Endometrium (tissue), 2 donors: ENCODE measurements around the gene LY6G6D.

ENCODE experiments used
- FAIRE-seq: peaks from 2 replicates; lab custom pipeline; 2012; peaks lifted over from hg19 to GRCh38; lab: Jason Lieb, UNC
- donor health status: control.
- donor health status: control.

The LY6G6D gene

GRCh38 chr6:31736768-31737314 is 21.7 kb downstream of the LY6G6D start:
- FAIRE-seq: no peak

DNA sequence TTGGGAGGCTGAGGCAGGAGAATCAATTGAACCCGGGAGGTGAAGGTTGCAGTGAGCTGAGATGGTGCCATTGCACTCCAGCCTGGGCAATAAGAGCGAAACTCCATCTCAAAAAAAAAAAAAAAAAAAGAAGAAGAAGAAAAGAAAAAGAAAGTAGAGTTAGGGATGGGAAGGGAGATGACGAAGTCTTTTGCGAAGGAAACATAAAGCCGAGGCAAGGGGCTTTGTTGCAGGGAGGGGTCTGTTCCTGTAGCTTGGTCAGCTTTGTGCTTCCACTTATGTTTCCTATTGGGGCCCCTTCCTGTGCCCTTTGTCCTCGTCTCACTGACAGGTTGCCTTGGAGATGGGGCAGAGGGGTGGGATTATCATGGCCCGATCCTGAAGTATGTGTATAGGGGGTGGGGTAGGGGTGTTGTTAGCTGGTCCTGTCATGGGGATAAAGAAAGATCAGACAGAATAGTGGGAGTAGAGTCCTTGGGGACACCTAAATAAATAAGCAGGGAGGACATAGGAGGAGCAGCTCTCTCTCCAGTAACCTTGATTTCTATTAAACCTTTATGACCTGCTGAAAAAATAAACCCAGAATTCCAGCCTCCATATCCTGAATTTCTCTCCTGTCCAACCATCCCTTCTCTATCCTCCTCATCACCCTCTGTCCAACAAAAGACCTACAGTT is 22.3 kb downstream of the LY6G6D start:
- FAIRE-seq: no peak

GRCh38 chr6:31737991-31738979 is 23.1 kb downstream of the LY6G6D start:
- FAIRE-seq: no peak

DNA sequence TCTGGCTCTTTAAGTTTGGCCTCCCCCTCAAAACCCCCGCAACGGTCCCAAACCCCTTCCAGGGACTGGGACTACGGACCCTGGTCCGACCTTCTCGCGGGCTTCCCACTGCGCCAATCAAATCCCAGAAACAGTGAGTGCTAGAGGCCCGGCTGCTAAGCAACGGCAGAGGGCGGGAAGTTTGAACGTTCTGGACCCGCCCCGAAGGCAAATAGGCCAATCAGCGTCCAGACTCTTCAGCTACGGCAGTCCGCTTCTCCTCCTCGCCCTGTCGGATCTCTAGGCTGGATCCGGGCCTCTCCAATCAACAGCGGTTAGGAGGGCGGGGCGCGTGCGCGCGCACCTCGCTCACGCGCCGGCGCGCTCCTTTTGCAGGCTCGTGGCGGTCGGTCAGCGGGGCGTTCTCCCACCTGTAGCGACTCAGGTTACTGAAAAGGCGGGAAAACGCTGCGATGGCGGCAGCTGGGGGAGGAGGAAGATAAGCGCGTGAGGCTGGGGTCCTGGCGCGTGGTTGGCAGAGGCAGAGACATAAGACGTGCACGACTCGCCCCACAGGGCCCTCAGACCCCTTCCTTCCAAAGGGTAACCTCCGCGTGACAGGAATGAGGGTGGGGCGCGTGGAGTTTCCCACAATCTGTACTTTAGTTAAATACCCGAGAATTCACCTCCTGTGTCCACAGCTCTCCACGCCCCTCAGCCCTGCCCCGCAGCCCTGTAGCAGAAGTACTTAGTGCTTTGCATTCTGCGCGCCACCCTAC is 24.7 kb downstream of the LY6G6D start, which contains the start of gene MSH5:
Gene MSH5 (plus strand): TSS at position 367 of the 758 bp plus-strand sequence. CDS start 462 bp downstream, outside the sequence.
- peak; percentile 96 for FAIRE-seq

- FAIRE-seq: no peak
These were observed 25.5 kb downstream of the LY6G6D start for GRCh38 chr6:31740397-31741223.

DNA sequence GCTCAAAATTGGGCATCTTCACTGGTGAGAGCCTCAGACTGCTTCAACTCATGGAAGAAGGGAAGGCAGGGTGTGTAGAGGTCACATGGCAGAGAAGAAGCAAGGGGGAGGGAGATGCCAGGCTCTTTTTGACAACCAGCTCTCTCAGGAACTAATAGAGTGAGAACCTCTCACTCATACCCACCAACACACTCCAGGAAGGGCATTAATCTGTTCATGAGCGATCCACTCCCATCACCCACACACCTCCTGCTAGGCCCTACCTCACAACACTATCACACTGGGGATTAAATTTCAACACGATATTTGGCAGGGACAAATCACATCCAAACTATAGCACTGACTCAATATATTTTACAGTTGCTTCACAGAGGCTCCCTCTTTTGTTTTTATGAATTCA is 26.7 kb downstream of the LY6G6D start:
- FAIRE-seq: no peak

- no peak for FAIRE-seq
These were observed 27.7 kb downstream of the LY6G6D start for GRCh38 chr6:31742894-31743293.

DNA sequence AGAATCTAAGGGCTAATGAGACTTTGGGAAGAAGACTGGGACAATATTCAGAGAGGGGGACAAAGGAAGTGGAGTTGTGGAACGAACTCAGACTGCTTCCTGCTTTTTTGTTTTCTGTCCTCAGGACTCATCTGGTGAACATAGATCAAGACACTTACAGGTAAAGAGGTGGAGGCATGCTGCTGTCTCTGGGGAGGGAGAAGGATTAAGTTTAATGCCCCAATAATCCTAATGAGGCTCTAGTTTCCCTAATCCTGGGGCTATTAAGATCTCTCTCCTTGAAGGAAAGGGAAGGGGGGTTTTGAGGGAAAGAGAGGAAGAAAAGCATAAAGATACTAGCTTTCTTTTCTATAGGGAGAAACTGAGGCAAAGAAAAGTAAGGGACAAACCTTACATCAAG is 29.3 kb downstream of the LY6G6D start:
- FAIRE-seq: no peak

DNA sequence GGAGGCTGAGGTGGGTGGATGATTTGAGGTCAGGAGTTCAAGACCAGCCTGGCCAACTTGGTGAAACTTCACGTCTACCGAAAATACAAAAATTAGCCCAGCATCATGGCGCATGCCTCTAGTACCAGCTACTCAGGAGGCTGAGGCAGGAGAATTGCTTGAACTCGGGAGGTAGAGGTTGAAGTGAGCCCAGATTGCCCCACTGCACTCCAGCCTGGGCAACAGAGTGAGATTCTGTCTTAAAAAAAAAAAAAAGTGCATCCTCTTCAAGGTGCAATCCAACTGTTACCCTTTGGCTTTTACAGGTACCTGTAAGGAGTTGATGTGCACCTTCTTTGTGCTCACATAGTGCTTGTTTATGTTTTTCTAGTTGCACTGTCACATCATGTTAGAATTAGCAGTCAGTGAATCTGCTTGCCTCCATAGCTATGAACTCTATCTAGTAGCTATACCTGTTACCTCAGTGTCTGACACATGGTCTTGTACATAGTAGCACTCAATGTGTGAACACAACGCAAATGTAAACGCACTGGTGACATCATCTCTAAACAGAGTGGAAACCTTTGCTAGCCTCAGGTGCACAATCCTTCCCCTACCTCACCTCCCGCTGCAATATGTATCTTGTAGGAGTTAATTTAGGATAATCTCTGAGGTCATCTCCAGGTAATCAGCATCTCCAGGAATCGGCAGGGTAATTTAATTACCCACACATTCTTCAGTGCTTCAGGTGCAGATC is 34.3 kb downstream of the LY6G6D start:
- no peak for FAIRE-seq

DNA sequence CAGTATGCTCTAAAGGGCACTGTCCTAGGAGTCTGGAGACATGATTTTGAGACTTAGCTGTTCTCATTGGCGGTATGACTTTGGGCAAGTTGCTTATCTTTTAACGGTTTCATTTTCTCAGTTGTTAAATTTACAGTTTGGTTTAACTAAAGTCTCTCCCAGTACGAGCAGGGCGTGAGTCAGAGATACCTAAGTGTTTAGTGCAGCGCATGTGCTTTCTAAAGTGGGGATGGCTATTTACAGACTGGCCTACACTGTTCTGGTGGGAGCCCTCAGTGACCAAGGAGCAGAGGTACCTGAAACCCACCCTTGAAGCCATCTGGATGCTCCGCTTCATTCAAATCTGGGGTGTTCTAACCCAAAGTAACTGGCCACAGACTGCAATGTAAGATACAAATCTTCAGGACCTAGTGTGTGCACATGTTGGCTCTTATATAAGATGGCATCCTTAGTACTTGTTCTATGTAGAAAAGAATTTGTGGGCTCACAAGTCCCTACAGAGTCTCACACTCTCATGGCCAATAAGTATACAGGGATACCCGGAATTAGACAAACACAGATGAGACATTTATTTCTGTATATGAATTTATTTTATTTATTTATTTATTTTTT is 35.4 kb downstream of the LY6G6D start:
- FAIRE-seq: no peak

DNA sequence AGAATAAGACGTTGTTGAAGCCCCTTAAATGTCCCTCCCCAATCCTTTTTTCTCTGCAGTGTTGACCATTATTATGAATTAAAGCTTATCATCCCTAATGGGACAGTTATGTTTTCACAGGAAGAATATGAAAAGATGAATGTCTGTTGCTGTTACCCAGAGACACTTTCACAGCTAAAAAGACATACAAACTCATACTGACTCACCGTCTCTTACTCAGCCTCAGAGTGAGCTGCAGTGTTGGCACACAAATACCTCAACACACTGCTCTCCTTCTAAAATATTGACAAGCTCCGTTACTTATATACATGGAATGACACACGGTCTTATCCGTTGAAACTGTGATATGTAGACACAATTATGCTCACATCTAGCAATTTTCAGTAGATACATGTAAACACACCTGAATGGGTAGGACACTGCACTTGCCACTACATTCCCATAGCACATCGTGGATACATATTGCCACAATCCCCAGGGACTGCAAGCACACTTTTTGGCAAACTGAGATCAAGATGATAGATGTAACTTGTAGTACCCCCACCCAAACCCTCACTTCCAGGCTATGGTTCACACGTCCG is 37.7 kb downstream of the LY6G6D start:
- FAIRE-seq: no peak

DNA sequence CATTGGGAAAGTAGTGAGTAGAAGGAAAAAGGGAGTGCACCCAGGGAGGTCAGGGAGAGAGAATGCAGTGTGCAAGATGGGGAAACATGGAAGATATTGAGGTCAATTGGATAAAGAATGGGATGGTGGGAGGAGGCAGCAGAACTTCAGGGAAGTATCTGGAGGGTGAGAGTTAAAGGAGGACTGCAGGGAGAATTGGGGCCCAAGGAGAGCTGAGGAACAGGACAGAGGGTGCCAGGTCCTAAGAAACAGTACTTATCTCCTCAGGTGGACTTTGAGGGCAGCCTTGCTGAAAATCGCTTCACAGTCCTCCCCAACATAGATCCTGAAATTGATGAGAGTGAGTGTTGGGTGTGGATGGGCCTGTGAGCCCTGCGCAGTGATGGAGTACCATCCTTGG is 43.1 kb downstream of the LY6G6D start:
- no peak for FAIRE-seq

DNA sequence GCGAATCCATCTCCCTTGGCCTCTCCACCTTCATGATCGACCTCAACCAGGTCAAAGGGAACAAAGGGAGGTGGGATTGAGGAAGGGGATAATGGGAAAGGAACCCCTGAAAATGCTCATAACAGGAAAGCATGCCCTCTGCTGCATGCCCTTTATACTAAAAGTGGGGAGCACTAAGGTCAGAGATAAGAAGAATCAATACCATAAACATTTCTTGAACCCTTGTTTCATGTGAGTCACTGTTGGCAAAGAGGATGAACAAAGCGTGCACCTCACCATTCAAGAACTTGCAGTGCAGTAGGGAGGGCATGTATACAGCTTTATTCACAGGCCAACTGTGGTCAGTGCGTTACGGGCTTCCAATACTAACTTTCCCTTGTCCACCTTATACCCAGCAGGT is 45.6 kb downstream of the LY6G6D start:
- FAIRE-seq: no peak

DNA sequence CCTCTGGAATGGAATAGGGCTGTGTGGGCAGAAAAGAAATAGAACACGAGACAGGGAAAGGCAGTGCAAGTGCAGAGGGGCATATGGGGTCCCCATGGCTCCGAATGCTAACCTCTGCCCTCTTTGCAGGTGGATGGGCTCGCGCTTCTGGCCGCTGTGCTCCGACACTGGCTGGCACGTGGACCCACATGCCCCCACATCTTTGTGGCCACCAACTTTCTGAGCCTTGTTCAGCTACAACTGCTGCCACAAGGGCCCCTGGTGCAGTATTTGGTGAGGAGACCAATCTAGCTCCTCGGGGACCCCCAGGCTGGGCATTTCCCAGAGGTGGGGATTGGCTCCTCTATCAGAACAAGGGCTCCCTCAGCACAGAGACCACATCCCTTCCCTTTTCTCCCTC is 46.2 kb downstream of the LY6G6D start:
- FAIRE-seq: no peak

DNA sequence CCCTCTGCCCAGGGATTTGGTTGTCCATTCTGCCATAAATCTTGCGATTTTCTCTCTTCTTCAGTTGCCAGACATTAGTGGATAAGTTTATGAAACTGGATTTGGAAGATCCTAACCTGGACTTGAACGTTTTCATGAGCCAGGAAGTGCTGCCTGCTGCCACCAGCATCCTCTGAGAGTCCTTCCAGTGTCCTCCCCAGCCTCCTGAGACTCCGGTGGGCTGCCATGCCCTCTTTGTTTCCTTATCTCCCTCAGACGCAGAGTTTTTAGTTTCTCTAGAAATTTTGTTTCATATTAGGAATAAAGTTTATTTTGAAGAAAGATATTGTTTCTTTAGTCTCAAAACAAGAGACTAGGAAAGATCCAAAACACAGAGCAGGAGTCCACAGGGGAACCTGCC is 47.2 kb downstream of the LY6G6D start, which contains the start of gene SAPCD1:
Gene SAPCD1 (plus strand): TSS at position 301 of the 400 bp plus-strand sequence. CDS start 399 bp downstream, outside the sequence.
- no peak for FAIRE-seq

DNA sequence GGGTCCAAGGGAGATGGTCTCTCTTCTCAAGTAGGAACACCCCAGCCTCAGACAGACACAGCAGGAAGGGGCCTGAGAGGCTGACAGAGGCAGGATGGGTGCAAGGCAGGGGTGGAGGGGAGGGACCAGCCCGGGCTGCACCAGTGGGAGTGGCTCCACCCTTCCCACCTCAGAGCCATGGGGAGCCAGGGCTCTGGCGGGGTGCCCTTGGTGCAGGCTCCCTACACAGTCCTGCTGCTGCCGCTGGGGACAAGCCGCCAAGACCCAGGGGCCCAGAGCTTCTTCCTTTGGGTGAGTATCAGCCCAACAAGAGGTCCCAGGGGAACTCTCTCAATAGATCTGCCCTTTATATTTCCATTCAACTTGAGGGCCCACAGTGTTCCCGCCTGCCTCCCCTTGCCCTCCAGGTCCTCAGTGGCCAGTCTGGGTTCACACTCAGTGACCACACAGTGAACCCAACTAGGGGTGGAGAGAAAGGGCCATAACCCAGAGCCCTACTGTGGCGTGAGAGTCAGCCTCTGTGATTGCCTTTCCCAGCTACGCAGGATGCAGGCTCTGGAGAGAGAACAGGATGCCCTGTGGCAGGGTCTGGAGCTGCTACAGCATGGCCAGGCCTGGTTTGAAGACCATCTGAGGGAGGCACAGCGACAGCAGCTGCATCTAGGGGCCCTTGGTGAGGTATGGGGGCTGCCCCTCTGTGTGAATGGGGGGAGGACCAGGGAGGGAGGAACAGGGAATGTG is 47.9 kb downstream of the LY6G6D start:
- no peak for FAIRE-seq

GRCh38 chr6:31763619-31763940 is 48.4 kb downstream of the LY6G6D start:
- no peak for FAIRE-seq

- FAIRE-seq: no peak
These were observed 49.0 kb downstream of the LY6G6D start for GRCh38 chr6:31764198-31764597.

DNA sequence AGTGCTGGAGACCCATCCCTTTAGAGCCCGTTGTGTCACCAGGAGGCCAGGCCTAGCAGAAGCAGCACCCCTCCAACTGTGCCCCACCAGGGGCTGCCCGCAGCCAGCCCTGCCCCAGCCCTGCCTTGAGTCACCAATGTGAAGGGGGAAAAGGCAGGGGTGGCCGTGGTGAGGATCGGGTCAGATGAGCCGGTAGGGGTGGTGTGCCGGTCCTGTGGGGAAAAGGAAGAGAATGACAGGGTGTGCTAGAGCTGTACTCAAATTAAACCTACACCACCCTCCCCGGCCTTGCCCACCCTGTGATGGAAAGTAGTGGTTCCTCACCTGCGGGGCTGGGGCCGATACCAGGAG is 50.4 kb downstream of the LY6G6D start:
- no peak for FAIRE-seq
